T-helper 2 cell (primary cell): Measurements from ENCODE around the gene EFNA5.
"Not testable (repeated sequence)": the region's sequence is repeated elsewhere in the genome, so short reads cannot be mapped to it uniquely, and the experiment has no call there.

Experiments used
- DNase-seq, 5 experiments: peaks; one replicate each; pipeline versions ENCODE4 v3.0.0 to v3.0.0-alpha.2; 2012 to 2022

EFNA5 gene

DNA sequence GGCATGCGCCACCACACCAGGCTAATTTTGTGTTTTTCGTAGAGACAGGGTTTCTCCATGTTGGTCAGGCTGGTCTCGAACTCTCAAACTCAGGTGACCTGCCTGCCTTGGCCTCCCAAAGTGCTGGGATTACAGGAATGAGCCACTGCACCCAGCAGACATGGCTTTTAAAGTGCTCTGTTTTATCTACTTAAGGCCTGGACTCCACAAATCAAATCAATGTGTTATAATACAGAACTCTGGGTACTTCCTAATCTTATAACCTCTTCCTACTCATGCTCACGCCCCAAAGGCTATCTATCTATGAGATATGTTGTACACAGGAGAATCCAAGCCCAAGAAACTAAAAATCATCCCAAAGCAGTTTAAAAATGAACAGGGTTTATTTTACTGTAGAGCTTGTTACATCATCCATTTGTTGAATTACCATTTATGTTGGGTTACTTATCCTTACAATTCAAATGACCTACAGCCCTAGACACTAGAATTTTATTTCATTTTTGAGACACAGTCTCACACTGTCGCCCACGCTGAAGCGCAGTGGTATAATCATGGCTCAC is 155.1 kb downstream of the EFNA5 start:
- no peak for DNase-seq

DNA sequence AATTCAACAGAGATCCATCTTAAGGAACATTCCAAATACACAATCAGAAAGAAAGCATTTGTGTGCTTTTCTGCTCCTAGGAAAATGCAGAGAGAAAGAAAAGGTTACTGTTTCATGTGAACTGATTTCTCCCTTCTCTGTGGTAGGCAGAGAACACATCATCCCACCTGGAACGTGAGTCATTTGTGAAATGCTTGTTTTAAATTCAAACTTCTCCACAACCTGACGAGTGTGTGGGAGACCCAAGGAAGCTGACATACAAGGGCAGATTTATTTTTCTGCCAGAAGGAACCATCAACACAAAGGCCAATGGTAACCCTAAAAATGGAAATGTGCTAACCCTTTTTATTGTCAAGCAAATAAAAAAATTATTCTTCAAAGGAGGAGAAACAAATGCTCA is 156.4 kb downstream of the EFNA5 start:
- no peak for DNase-seq

DNA sequence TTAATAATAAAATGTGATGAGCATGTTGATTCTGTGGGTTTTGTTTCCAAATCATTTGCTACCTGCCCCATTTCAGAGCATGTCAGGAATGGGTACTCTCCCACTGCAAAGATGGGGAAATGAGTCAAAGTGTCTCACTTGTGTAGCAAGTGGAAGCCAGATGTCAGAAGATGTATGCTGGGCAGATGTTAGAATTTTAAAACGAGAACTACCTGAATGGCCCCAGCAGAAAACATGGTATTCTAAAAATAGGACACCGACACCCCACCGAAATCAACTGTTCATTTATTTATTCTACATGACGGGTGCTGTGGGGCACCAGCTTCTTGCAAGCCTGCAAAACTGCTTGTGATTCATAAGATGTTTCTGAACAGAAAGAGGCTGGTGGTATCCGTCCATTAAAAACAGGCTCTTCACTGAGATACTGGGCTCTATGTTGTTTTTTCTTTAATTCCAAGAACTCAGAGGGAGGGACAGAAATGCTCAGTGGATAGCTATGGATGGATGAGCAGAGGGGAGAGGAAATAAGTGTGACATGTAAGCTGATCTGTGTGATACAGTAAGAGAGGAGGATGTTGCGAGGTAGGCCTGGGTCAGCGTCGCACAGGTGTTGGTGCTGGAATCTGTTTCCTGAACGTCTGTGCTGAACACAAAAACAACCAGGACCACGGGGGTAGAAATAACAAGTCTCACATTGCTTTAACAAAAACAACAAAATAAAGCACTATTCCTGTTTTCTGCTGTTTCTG is 157.2 kb downstream of the EFNA5 start:
- DNase-seq = no peak

DNA sequence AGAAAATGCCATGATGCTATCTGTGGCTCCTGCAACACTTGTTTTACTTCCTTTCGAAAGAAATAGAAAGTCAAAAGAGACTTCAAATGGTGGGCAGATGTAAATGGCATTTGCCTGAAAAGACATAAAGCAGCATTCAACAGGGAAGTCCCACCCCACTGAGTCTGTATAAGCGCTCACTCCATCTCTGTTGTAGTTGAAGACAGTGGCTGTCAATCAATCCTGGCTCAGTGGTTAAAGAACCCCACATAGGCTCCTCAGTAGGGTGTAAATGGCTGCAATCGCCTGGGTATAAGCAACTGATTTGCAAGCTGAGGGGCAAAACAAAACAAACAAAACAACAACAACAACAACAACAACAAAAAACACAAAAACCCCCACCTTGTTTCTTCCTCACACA is 158.7 kb downstream of the EFNA5 start:
- DNase-seq = no peak

DNA sequence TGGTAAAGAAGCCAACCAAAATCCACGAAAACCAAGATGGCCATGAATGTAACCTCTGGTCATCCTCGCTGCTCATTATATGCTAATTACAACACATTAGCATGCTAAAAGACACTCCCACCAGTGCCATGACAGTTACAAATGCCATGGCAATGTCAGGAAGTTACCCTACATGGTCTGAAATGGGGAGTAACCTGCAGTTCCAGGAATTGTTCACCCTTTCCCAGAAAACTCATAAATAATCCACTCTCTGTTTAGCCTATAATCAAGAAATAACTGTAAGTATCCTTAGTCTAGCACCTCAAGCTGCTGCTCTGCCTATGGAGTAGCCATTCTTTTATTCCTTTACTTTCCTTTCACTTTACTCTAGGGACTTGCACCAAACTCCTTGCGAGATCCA is 160.6 kb downstream of the EFNA5 start:
- no peak for DNase-seq

DNA sequence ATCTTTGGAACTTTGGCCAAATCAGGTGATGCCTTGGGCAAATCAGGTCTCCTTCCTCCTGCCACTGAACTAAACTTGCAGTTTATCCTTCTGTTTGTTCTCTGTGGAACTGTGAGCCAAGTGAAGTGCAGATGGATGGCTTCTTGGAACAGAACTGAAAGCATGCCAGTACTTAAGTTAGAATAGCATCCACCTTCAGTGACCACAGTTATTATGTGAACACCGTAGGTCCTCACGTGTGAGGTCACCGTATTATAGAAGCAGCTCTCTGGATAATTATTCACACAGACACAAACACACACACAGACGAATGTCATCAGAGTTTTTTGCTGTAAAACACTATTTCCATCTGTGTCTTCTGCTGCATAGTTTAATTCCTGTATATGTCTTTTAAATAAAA is 162.6 kb downstream of the EFNA5 start:
- DNase-seq = no peak

DNA sequence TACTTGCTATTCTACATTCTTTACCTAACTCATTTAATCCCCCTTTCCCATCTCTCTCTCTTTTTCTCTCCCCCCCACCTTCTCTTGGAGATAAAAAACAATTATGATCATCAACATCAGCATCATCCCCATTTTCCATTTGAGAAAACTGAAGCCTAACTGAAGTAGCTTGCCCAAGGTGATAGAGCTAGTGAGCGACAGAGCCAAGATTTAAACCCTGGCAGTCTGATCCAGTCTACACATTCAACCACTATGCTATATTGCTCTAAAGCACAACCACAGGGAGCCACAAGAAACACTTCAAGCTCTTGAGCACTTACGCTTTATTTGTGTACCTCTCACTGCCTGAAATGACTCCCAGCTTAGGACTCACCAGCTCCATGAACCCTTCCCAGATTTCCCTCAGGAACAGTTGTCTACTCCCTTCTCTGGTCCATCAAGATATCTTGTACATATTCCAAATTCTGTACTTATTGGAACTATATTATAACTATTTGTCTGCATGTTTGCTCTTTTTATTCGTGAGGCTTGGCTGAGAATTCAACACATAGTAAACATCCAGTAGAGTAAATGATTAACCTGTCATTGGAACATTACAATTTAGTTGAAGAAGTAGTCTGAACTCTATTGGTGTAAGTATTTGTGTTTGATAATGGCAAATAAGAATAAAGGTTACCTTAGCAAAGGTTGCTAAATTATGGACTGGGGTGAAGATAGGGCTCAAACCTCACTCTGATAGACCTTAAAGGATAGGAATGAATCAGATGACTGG is 164.8 kb downstream of the EFNA5 start:
- DNase-seq = no peak

- no peak for DNase-seq
These were observed 166.3 kb downstream of the EFNA5 start for GRCh38 chr5:107504424-107504823.

- DNase-seq = no peak
These were observed 168.1 kb downstream of the EFNA5 start for GRCh38 chr5:107502676-107503060.

DNA sequence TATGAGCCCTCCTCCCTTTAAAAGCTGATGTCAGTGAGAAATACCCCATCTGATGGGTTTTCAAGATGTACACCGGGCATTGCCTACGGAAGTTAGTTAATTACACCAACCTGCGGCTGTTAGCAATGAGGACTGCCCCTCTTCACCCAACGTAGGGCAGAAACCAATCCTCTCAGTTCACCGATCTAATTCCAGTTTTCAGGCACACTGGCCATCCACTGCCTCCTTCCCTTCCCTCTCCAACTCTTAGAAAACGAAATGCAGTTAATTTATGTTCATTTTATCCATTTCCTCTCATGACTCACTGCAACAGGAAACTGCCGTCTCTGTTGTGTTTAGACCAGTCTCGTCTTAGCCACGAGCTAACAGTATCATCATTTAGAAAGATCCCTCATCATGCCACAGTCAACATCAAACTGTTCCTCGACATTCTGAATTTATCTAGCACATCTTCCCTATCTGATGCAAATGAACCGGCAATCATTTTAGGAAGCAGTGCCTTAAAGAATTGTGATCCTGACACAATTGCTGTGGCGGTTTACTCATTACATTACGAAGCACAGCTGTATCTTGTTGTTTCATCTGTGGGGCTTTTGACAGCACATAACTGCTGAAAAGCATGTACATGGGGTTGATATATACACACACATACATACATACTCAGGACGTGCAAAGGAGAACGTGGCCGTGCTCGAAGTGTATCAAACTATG is 168.6 kb downstream of the EFNA5 start:
- peak in 1 of 5 experiments; percentile 77 for DNase-seq

GRCh38 chr5:107500840-107501239 is 169.9 kb downstream of the EFNA5 start:
- no peak for DNase-seq

- no peak for DNase-seq
These were observed 170.4 kb downstream of the EFNA5 start for GRCh38 chr5:107500347-107500746.

- no peak for DNase-seq
These were observed 171.0 kb downstream of the EFNA5 start for GRCh38 chr5:107499776-107500175.

DNA sequence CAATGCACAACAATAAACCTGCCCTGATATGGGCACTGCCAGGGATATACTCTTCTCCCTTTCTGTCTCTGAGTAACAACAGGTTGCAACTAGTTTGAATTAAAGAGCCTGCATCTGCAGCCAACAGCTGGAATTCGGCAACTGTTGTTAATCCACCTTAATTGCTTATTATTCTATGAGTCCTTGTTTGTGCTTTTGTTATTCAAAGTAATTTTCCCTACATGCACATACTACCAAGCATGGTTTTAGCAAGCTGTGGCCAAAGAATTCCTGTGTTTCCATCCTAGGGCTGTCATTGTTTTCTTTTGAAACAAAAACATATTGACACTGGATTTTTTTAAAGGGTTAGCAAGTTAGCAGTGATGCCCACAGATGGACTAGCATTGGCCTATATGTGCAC is 171.5 kb downstream of the EFNA5 start:
- DNase-seq = no peak

GRCh38 chr5:107496466-107496865 is 174.3 kb downstream of the EFNA5 start:
- no peak for DNase-seq

DNA sequence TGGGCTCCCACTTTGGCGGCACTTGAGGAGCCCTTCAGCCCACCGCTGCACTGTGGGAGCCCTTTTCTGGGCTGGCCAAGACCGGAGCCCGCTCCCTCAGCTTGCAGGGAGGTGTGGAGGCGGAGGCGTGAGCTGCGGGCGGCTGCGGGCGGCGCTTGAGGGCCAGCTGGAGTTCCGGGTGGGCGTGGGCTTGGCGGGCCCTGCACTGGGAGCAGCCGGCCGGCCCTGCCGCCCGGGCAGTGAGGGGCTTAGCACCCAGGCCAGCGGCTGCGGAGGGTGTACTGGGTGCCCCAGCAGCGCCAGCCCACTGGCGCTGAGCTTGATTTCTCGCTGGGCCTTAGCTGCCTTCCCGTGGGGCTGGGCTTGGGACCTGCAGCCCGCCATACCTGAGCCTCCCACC is 176.6 kb downstream of the EFNA5 start:
- not testable (repeated sequence) for DNase-seq

DNA sequence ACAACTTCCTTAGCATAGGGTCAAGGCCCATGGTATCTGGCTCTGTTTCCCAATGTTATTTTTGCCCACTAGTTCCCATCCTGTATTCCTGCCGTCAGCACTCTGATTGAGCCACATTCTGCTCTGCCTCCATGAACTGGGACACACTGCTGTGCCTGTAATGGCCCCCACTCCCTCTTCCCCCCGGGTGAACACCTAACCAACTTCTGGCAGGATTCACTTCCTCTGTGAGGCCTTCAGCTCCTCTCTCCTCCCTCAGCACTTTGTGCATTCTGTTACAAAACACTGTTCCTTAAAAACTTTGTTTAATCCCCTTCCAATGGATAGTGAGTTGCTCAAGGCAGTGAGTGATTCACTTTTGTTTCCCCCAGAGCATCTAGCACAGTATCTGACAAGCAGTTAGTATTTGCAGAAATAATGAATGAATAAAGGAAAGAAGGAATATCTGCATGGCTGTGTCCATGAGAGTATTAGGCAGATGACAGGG is 183.6 kb downstream of the EFNA5 start:
- no peak for DNase-seq

GRCh38 chr5:107486489-107486888 is 184.2 kb downstream of the EFNA5 start:
- peak in 3 of 5 experiments; percentile 13 to 85 (median 47) for DNase-seq

DNA sequence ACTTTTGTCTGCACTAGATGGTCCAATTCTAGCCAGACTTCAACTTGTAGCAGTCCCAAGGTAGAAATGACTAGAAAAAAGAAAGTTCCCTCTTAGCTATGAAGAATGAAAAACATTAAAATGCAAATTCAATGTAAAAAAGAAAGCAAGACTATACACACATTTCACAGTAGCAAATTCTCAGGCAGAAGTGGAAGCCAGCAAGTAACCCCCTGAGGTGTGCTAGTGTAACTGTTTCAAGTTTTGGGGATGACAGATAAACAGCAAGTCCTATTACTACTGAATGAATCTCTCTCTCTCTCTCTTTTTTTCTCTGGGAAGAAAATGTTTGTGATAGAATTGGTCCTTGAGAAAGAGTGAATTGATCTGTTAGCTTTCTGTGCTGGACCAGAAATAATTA is 185.6 kb downstream of the EFNA5 start:
- DNase-seq = no peak

DNA sequence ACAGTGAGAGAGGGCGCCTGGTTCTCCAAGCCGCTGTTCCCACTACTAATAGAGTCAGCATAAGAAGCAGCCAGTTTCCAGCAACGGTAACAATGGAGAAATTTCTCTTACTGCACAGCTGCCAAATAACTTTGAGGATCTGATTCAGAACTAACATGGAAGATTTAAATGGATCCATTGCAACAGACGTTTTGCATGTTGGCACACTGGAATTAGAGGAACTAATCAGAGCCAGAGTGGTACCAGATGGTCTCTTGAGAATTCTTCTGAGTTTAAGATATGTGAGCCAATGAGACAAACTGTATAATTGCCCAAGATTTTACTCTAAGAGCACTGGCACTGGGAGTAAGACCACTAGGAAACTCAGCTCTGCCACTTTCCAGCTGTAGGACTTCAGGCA is 186.5 kb downstream of the EFNA5 start:
- DNase-seq = no peak

DNA sequence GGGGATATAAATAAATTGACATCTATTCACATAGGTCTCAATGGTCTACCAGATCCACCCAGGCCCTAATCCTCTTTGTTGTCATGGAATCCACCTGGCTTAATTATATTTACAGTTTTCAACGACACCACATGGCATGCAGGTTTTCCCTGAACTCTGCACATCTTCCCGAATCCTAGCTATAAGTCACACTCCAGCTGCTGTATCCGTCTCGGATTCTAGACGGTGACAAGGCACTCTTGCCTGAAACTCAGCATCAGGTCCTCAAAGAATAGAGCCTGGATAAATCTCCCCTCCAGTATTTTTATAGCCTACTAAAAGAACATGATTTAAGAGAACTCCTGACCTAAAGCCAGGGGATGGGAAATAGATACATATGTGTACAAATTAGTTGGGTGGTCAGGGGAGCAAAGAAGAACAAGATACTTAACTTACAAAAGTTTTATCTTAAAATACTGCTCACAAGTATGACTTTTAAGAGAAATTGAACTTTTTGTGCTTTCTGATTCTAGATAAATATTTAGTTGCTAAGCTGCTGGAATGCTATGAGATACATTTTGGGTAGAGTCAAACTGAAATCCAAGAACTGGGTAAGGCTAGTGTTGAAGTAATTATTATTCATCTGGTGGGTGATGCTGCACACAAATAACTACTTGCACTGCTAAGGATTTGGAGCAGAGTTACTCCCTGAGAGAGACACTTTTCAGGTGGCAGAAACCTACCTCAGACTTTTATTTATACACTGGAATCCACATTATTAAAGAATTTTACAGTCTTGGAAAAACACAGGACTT is 187.3 kb downstream of the EFNA5 start:
- DNase-seq = no peak

DNA sequence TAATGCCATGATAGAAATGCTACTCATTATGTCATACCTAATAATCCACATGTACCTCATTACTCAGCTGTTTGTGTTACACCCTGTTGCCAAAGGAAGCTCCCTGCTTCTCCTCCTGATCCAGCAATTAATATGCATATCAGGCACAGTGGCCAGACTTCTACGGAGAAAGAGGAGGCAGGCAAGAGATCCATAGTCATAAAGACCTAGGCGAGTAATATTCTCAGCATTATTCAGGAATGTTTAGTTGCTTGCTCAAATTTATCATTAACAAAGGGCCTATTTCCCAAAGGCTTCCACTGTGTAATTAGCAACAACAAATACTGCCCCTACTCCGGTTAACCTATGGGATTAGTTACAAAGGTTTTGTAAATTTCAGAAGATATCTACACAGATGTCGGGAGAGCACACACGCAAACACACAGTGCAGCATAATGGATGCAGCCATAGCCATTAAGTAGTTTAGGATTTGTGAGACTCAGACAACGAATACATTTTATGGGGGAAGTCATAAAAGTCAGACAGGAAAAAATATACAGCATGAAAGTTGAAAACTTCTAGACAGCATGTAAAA is 192.6 kb downstream of the EFNA5 start:
- DNase-seq = no peak
